ENCODE measurements around the gene CCDC9B. TPM values are rescaled to one million over a fixed set of nuclear protein-coding genes. Genes with fewer than 3 reads are reported as not detected.
A peak's percentile ranks its signal among the peaks of the same experiment; 100 is the strongest.

Gene CCDC9B
- total and polyA plus RNA-seq, 8 donors = 18.3 to 72.3 (median 32.3) TPM

- Histone ChIP-seq H3K27ac (no peak overlapping the region), H3K4me3 (no peak overlapping the region), H3K27me3 (no peaks in the 10 kb centered on the region), H3K9me3 (no peaks in the 10 kb centered on the region), H3K36me3 (no peaks in the 10 kb centered on the region), H3K4me1 (no peaks in the 10 kb centered on the region)
- intact Hi-C loops (cut with DNase I) = no loop called here
- no peak for FAIRE-seq
- peak in 2 of 6 donors; percentile 9 to 42 for DNase-seq
- TF ChIP-seq CTCF (IDR thresholded peaks at IDR 0.05) = no peak
- ATAC-seq = peak in 1 of 4 donors; percentile 31
- 72 to 74% methylated on average over 12 of the region's 12 CpGs for WGBS, 2 donors
Observed at GRCh38 chr15:40301467-40302179, 39.1 kb downstream of the CCDC9B start.

- Histone ChIP-seq H3K27me3 (no peaks in the 10 kb centered on the region), H3K36me3 (no peaks in the 10 kb centered on the region), H3K27ac (no peak overlapping the region), H3K4me1 (peaks cover 0 to 5% (median under 1%) of the 10 kb centered on the region in 3 donors), H3K9me3 (no peaks in the 10 kb centered on the region), H3K4me3 (no peak overlapping the region)
- intact Hi-C loops (cut with DNase I) = no loop called here
- 94 to 100% methylated on average over 2 of the region's 2 CpGs for WGBS, 2 donors
- no peak for FAIRE-seq
- no peak for ATAC-seq
- no peak for TF ChIP-seq CTCF (IDR thresholded peaks at IDR 0.05)
- peak in 2 of 6 donors; percentile 1 to 7 for DNase-seq
Observed at GRCh38 chr15:40300771-40301170, 40.0 kb downstream of the CCDC9B start.

- intact Hi-C loops (cut with DNase I) = no loop called here
- Histone ChIP-seq H3K4me3 (no peak overlapping the region), H3K27ac (no peak overlapping the region), H3K27me3 (no peaks in the 10 kb centered on the region), H3K36me3 (no peaks in the 10 kb centered on the region), H3K4me1 (peaks cover 0 to 5% (median 3%) of the 10 kb centered on the region in 3 donors), H3K9me3 (no peaks in the 10 kb centered on the region)
- TF ChIP-seq CTCF (IDR thresholded peaks at IDR 0.05) = no peak
- FAIRE-seq (no peak), ATAC-seq (no peak), DNase-seq (no peak)
- WGBS, 2 donors = 92 to 96% methylated on average over 2 of the region's 2 CpGs
Observed at GRCh38 chr15:40300367-40300766, 40.4 kb downstream of the CCDC9B start.

- FAIRE-seq = no peak
- intact Hi-C loops (cut with DNase I) = no loop called here
Observed at GRCh38 chr15:40298216-40298935, 42.4 kb downstream of the CCDC9B start.

More at GRCh38 chr15:40298216-40298935, 42.4 kb downstream of the CCDC9B start:
- WGBS, 2 donors = 93 to 95% methylated on average over 17 of the region's 17 CpGs
- peaks cover 0 to 5% (median 3%) of the 10 kb centered on the region in 3 donors for H3K4me1 ChIP-seq
- no peak overlapping the region for H3K4me3 ChIP-seq
- no peaks in the 10 kb centered on the region for H3K36me3 ChIP-seq
- TF ChIP-seq CTCF (IDR thresholded peaks at IDR 0.05) = no peak
- H3K9me3 ChIP-seq = no peaks in the 10 kb centered on the region
- H3K27ac ChIP-seq = no peak overlapping the region
- no peak for ATAC-seq
- no peaks in the 10 kb centered on the region for H3K27me3 ChIP-seq
- peak in 3 of 6 donors; percentile 21 to 35 (median 31) for DNase-seq

All from pancreas (tissue), 10 donors.